Stimulated activated naive CD8-positive, alpha-beta T cell treated with anti-CD3 and anti-CD28 coated beads, Interleukin-15, Interleukin-2, amounts not matched to agents 100 U/mL and 50 U/mL, for 24 hours (primary cell): ENCODE data around the gene KCNJ12.
"Not testable (repeated sequence)": the region's sequence is repeated elsewhere in the genome, so short reads cannot be mapped to it uniquely, and the experiment has no call there.

ENCODE experiments used
- ATAC-seq: fragments of 150-1000 bp; cut with Tn5 transposase; one replicate; pipeline ENCODE4 v1.10.0; 2021
- DNase-seq: peaks from one replicate; pipeline ENCODE4 v3.0.0; 2021

The KCNJ12 gene

DNA sequence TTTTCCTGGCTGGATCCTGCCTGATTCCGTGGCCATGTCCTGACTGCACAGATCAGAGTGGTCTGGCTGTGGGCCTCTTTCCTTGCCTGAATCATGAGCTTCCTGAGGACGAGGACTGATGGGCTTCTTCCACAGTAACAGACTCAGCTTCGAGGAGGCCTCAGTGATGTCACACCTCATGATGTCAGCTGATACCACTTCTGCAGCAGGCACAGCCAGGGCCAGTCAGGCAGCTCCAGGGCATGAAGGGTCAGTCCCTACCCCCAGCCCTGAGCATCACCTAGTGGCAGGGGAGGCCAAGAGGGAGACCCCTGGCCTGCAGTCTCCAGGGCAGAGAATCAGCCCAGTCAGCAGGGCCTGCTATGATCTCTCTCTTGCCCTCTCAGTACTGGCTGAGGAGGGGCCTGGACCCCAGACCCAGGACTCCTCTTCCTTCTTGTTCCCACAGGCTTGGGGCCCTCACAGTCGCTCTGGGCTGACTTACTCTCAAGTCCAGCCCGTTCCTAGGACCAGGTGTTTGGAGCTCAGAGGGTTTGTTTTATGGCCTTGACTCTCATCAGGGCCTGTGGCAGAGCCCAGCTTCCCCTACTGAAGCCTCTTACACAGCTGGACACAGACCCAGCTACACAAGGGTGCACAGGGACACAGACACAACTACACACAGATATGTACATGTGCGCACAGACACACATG is 26.7 kb upstream of the KCNJ12 start:
- not testable (repeated sequence) for ATAC-seq, DNase-seq

DNA sequence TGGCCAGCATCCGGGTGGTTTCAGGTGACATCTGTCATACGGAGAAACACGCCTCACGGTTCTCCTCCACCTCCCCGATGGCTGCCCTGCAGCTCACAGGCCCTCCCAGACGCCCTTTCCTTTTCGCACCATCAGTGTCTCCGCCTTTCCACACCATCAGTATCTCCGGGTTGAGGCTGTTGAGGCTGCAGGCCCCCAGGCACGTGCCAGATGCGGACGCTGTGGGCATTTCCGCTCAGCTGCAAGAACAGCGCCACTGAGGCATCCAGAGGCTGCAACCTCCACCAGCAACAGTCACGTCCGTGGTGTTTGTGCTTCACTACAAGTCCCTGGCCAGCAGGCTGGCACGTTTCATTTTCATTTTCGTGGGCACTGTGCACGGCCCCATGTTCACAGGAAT is 25.7 kb upstream of the KCNJ12 start:
- not testable (repeated sequence) for ATAC-seq, DNase-seq

DNA sequence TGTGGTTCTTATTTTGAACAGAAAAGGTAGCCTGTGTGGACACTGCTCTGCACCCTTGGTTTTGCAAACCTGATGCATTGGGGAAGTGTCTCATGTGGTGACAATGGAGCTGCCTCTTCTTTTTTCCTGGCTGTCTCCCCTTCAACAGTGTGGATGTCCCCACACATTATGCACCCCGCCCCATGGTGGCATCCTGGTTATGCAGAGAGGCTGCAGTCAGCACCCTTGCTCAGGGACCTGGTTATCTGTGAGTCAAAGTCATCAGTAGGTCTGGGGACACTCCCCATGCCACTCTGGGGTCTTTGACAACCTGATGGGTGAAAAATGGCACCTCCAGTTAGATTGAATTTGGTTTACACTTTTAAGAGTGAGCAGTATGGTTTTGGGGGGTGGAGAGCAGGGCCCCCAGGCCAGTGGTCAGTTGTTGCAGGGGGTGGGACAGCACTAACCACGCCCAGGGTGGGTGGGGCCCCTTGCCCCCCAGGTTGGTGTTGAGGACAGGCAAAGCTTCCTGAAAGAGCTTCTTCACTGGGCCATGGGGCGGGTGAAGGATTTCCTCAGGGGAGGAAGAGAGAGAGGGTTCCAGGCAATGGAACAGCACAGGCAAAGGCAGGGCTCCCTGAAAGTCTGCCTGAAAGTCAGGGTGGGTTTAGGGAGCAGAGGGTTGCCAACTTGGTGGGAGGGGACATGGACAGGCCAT is 24.6 kb upstream of the KCNJ12 start:
- no peak for DNase-seq
- no peak for ATAC-seq

DNA sequence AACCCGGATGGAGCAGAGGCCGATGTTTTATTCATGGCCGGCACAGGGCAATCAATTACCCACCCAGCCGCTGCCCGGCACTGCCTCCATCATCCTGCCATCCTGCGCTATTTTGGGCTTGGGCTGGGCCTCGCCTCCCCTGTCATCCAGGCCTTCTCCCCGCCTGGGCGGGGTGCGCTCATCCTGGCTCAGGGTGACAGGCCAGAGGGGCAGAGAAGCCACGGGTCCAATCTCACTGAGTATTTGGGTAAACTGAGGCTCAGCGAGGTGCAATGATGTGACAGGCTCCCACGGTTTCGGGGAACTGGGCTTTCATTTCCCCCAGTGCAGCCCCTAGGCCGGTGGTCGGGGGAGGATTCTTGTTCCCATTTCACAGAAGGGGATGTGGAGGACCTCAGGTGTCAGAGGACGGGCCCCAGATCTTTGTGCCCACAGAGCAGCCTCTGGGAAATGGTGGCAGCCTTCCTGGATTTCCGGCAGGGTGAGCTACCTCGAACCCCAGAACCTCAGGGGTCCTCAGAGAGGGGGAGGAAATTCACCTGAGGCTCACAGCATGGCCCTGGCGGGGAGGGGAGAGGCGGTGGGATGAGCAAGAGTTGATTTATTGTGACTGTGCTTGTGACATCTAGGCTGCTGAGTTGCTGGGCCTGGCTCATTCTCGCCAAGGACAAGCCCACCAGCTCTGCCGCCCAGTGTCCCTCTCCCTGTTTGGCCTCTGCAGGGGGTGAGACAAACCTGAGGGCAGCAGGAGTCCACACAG is 23.8 kb upstream of the KCNJ12 start:
- ATAC-seq: no peak
- no peak for DNase-seq

DNA sequence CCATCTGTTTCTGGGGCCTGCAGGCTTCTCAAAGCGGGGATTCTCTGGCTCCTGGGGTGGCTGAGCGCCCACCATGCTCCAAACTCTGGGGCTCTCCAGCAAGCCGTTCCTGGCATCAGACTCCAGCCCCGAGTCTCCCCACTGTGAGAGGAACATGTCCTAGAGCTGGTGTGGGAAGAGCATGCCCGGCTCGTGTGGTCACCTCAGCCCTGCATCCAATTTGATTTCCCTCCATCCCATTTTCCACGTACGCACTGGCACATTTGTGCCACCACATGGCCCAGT is 23.2 kb upstream of the KCNJ12 start:
- no peak for ATAC-seq
- no peak for DNase-seq

DNA sequence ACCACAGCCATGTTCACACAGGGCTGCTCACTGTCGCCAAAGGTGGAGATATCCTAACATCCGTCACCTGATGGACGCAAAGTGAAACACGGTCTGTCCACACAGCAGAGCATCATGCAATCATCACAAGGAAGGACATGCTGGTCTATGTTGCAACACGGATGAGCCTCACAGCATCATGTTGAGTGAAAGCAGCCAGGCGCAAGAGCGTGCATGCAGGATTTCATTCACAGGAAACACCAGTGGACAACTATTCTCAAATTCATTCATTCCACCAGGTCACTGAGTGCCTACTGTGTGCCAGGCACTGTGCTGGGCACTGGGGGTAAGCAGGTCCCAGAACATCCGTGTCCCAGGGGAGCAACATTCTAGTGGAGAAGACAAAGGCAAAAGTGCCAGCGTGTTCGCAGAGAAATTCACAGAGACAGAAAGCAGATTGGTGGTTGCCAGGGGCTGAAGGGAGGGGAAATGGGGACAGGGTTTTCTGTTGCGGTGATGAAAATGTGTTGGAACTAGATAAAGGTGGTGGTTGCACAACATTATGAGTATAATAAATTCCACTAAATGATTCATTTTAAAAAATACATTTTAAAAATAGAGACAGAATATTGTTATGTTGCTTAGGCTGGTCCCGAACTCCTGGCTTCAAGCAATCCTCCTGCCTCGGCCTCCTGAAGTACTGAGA is 22.7 kb upstream of the KCNJ12 start:
- ATAC-seq (no peak), DNase-seq (no peak)

DNA sequence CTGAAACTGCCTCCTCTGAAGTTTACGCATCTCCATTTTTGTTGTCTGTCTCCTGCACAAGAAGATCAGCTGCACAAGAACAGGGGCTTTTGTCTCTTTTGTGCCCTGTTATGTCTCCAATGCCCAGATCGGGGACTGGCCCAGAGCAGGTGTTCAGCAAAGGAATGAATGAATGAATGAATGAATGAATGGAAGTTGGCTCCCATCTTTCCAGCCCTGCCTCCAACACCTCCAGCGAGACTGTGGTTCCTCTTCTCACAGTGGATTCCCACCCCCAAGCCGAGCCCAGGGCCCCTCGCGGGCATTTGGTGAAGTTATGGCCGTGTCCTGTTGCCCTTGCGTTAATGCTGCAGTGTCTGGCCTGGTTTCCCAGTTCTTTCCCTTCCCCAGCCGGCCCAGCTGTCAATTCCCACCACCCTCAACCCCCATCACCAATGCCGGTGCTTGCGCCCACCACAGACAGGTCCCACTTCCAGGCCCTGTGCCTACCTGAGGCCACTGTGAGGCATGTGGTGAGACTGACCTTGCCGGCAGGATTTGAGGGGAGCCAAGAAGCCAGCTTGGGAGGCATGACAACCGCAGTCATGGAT is 21.3 kb upstream of the KCNJ12 start:
- ATAC-seq (no peak), DNase-seq (no peak)

DNA sequence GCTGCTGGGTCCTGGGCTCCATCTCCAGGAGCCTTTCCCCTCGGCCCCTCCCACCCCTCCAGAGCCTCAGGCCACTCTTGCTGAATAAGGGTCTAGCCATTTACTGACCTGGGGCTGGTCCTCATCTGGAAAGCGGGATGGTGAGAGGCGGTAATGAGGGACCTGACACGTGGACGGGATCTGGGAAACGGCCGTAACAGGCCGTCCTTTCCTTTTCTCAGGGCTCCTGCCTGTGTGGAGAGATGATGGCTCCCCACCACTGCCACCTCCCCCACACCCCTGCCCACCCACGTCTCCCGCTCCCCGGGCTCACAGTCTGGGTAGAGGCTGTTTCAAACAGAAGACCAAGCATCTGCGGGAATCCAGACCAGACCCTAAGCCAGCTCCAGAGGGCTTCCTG is 20.6 kb upstream of the KCNJ12 start:
- DNase-seq: no peak
- no peak for ATAC-seq

DNA sequence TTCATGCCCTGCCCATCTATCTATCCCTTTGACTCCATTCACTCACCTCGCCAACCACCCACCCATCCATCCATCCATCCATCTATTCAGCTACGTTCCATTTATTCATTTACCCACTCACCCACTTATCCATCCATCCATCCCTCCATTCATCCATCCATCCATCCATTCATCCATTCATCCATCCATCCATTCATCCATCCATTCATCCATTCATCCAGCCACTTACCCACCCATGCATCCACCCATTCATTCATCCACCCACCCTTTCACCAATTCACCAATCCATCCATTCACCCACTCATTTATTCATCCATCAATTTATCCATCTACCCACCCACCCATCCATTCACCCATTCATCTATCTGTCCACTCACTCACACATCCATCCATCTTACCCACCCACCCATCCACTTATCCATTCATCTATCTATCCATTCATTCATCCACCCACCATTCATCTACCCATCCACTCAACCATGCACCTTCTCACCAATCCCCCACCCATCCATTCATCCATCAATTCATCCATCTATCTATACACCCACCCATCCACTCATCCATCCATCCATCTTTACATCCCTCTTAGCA is 19.5 kb upstream of the KCNJ12 start:
- no peak for ATAC-seq
- no peak for DNase-seq

DNA sequence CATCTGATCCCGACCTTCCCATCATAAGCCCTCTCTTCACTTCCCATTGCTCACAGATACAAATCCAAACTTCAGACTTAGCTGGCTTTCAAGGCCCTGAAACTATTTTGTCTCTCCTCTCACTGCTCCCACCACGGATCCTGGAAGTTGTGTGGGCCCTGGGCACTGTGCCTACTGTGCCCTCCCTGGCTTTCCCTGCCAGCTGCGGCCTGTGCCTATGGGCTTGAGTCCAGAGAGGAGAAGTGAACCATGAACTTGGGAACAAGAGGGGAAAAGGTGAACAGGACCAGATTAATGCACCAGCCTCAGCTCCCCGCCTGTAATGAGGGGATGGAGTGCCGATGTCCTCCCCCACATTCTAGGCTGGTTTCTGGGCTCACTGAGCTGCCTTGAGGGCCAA is 18.9 kb upstream of the KCNJ12 start:
- ATAC-seq (no peak), DNase-seq (no peak)

DNA sequence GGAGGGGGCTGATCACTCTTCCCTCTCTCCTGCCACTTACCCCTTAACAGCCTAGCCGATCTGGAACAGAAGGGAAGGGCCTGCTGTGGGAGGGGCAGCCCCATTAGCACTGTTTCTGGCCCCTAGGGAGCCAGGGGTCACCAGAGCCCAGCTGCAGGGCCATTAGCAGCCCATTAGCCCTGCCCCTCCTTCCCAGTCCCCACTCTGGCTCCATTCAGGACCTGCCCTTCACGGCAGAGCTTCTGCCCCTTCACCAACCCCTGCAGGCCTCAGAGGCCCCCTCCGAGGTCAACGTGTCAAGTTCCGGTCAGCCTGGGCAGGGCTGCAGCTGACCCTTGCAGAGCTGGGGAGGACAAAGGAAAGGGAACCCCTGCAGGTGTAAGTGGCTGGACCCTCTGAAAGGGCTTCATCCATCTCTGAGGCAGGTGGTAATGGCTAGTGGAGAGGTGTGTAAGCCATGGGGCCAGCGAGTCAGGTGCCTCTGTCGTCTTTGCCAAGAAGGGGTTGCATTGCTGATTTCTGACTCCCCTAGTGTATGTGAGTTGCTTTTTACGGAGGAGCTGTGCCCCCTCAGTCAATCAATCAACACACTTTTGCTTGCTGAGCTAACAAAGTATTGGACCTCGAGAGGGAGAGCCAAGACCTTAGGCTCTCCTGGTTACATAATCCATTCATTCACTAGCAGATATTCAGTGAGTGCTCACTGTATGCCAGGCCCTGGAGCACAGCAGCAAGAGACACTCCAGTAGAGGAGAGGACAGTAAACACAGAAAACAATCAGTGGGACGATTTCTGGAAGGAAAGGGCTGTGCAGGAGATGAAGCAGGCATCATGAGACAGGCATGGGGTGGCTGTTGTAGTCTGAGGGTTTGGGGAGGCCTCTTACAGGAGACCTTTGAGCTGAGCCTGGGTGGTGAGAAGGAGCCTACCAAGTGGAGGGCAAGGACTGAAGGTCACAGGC is 18.2 kb upstream of the KCNJ12 start:
- DNase-seq (no peak), ATAC-seq (no peak)

DNA sequence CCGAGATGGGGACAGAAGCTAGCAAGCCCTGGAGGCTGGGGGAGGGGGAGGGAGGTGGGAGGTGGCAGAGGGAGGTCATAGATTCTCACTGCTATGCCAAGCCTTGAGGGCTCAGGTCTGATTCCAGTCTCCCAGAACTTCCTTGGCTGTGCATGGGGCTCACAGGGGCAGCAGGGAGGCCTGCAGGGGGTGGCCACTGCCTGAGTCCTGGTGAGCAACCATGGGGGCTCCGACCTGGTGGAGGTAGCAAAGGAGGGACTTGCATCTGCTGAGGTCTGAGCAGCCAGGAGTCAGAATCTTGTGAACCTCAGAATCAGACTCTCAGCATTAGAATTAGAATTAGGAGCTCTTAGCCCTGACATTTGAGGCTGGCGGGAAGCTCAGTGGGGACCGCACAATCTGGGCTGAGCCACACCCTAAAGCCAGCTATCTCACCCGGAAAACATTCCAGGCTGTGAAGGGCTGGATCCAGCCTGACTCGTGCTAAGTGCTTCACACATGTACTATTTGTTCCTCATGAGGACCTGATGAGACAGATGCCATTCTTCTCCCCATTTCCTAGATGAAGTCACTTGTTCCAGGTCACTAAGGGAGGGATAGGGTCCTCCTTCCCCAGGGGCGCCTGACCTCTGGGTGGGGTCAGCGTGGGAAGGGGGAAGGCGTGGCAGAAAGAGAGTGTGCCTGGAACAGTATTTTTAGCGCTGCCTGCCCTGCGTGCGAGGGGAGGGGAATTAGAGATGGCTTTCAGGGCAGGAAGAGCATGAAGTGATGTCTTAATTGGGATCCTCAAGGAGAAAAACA is 17.3 kb upstream of the KCNJ12 start:
- ATAC-seq: no peak
- DNase-seq: no peak

DNA sequence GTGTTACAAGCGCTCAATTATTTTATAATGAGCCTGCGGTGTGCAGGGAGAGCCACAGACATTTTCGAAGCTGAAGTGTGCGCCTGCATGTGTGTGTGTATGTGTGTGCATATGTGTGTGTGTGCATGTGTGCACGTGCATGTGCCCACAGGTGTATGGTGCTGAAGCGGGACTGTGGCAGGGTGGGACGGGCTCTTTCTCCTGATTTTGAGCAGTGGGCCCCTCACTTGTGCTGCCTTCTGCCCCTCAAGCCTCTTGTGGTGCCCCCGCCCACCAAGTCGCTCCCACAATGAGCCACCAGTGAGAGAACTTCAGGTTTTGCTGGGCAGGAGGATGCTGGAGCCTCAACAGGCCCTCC is 16.7 kb upstream of the KCNJ12 start:
- ATAC-seq (no peak), DNase-seq (no peak)

DNA sequence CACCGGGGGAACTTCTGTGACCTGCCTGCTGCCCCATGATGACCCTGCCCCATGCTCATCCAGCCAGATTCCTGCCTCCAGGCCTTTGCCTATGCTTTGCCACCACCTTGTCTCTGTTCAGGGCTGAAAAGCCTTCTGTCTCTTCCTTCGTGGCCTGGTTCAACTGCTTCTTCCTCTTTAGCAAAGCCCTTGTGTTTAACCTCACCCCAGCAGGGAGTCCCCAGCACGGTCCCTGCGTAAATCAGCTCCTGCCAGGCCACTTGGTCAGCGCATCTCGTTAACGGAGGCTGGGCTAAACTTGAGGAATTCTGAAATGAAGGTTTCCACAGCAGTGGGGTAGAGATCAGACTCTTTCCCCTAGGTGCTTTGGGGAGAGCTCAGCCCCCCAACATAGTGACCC is 16.1 kb upstream of the KCNJ12 start:
- no peak for DNase-seq
- no peak for ATAC-seq

DNA sequence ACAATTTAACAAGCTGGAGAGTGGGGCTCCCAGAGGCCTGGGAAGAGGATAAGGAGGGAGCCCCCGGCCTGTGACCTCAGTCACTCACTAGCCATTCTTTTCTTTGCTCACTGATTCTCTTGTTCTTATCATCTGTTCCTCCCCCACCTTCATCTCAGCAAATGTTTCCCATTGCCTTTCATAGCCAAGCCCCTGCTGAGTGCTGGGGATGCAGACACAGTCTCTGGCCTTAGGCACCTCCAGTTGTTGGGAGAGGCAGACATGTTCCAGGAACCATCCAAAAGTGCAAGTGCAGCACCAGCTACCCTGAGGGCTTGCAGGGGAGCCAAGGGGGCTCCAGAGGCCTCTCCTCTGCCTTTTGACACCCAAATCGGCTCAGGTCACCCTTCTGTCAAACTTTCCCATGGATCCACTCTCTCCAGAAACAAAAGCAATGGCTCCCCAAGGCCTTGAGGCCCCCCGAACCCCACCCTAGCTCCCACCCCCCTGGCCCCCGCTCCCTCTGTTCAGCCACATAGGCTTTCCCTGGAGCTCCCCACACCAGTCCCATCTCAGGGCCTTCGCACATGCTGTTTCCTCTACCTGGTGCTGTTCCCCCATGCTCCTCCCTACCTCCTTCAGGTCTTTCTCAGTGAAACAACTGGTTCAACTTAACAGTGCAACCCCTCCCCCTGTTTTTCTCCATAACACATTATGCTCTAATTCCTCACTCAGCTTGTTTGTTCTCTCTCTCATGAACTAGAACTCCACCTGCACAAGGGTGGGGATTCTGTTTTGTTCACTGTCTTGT is 14.9 kb upstream of the KCNJ12 start:
- DNase-seq (no peak), ATAC-seq (no peak)

DNA sequence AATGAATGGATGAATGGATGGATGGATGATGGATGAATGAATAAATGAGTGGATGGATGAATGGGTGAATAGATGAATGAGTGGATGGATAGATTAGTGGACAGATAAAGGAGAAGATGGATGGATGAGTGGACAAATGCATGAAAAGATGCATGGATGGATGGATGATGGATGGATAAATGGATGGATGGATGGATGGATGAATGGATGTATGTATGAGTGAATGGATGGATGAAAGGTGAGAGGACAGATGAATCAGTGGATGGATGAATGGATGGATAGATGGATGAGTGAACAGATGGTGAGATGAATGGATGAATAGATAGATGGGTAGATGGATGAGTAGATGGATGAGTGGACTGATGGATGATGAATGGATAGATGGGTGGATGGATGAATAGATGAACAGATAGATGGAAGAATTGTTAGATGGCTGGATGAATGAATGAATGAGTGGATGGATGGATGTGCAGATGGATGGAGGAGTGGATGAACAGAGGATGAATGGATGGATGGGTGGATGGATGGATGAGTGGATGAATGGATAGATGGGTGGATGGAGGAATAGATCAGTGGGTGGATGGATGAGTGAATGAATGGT is 13.7 kb upstream of the KCNJ12 start:
- ATAC-seq: no peak
- DNase-seq: no peak

DNA sequence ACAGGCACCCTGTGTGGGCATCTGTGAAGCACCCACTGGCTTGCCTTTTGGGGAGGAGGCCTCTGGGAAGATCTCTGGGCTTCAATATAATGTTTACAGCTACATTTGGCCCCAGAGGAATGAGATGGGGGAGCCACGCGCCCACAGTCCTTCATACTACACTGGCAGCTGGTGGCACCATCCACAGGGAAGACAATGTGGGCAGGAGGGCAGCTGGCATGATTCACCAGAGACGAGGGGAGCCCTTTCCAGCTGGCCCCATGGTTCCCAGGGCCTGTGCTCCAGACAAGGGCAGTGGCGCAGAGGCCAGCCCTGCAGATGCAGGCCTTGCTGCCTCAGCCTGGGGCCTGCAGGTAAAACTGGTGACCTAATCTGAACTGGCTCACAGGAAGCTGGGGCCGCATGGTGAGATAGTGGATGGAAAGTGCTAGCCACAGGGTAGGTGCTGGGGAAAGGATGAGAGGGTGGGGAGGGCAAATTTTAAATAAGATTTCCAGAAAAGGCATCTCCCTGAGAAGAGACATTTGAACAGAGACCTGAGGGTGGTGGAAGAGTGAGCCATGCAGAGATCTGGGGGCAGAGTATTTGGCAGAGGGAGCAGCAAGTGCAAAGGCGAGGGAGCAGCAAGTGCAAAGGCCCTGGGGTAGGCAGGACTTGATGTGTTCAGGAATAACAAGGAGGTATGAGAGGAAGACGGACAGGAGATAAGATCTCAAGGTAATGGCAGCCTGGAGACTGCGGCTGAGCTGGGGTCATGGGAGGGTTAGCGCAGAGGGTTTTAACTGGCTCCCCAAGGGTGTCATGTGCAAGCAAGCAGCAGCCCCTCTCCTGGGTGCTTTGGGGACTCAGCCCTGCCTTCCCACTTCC is 12.1 kb upstream of the KCNJ12 start:
- ATAC-seq: peak; percentile 42

DNA sequence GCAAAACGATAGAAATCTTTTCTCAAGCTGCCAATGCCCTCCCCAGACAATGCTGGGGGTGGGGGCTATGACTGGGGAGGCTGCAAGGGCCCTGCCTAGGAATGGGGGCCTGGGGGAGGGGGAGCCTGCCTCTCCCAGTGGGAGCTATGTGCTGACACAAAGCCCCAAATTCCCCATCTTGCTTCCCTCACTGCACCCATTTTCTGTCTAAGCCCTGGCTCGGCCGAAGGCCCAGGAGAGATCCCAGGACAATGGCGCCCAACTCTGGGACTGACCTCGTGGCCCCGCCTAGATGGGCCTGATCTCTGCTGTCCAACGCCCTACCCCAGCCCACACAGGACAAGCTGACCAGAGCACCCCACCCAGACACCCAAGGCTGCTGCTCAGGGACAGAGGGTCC is 11.1 kb upstream of the KCNJ12 start:
- no peak for ATAC-seq
- no peak for DNase-seq

More for the DNA sequence above, 12.1 kb upstream of the KCNJ12 start:
- no peak for DNase-seq
